NCI-H146 treated with DMSO at 0.1 percent for 48 hours (cell line): ENCODE measurements around the gene EML6.

Experiments used
- DNase-seq: peaks from one replicate; lab custom pipeline; 2025; ENCODE audit not compliant: unreplicated experiment; lab: John Stamatoyannopoulos, UW

Gene EML6

GRCh38 chr2:54960164-54960563 lies 236.7 kb downstream of the EML6 start:
- DNase-seq, result no peak

- no peak for DNase-seq
Observed at GRCh38 chr2:54962511-54962910, 239.0 kb downstream of the EML6 start.

- no peak for DNase-seq
Observed at GRCh38 chr2:54962935-54963440, 239.5 kb downstream of the EML6 start.

DNA sequence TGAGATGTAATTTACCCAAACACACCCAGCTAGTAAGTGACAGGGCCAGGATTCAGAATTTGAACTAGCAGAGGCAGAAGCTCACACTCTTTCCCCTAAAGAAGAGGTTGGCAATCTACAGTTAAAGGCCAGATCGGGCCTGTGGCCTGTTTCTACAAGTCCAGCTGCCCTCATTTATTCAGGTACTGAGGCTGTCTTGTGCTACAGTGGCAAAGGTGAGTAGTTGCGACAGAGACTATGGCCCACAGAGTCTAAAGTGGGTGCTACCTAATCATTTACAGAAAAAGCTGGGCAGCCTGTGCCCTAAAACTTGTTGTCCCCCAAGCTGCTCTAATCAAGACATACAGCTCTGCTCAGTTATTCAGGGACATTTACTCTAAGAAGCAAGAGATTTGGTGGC lies 240.0 kb downstream of the EML6 start:
- DNase-seq, result no peak

DNA sequence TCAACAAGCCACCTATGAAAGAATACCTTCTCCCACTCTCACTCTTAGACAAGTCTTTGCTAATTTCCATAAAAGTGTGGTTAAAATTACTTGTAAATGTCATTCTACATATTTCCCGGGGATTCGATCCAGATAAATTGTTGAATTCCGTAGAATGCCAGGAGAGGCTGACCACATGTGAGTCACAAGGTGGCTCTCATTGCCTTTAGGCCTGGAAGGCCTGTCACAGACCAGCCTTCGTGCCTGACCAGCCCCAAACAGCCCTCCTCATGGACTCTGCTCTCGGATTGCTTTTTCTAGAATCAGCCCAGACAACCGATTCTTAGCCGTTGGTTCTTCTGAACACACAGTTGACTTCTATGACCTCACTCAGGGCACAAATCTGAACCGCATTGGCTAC lies 240.8 kb downstream of the EML6 start:
- DNase-seq, result no peak

- no peak for DNase-seq
Observed at GRCh38 chr2:54964816-54965215, 241.4 kb downstream of the EML6 start.

GRCh38 chr2:54965425-54965824 lies 242.0 kb downstream of the EML6 start:
- no peak for DNase-seq

- no peak for DNase-seq
Observed at GRCh38 chr2:54966165-54966832, 242.8 kb downstream of the EML6 start.

- no peak for DNase-seq
Observed at GRCh38 chr2:54966837-54967236, 243.4 kb downstream of the EML6 start.

- no peak for DNase-seq
Observed at GRCh38 chr2:54967269-54967668, 243.8 kb downstream of the EML6 start.

GRCh38 chr2:54967759-54968365 lies 244.4 kb downstream of the EML6 start:
- no peak for DNase-seq

- DNase-seq, result no peak
Observed at GRCh38 chr2:54968561-54969218, 245.2 kb downstream of the EML6 start.

GRCh38 chr2:54969295-54969939 lies 246.0 kb downstream of the EML6 start:
- no peak for DNase-seq

GRCh38 chr2:54969940-54970338 lies 246.5 kb downstream of the EML6 start:
- DNase-seq, result no peak

GRCh38 chr2:54975175-54975574 lies 251.7 kb downstream of the EML6 start:
- no peak for DNase-seq

- DNase-seq, result no peak
Observed at GRCh38 chr2:54975598-54976492, 252.4 kb downstream of the EML6 start.

- no peak for DNase-seq
Observed at GRCh38 chr2:54977149-54977548, 253.7 kb downstream of the EML6 start.

GRCh38 chr2:54979321-54980044 lies 256.0 kb downstream of the EML6 start:
- DNase-seq, result no peak

DNA sequence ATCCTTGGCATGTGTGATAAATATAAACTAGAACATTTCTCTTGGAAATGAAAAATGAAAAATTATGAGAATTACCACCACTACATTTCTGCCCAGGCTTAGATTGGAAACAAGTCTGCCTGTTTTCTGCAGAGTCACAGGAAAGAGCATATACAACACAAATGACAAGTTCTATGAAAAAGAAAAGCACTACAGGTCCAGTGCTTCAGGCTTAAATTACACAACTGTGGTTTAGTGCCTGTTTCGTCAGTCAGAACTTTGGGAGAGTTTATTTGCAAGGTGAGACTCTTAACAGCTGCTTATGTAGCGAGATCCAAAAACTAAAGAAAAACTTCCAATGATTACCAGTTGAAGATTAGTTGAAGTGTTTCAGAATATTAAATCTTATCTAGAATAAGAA lies 257.9 kb downstream of the EML6 start:
- DNase-seq, result no peak
